ENCODE data around the gene ZIK1. TPM values are rescaled to one million over a fixed set of nuclear protein-coding genes. Genes with fewer than 3 reads are reported as not detected.

Gene ZIK1
- total RNA-seq, 2 donors from 2014 or later = 2.9 to 4.3 TPM

DNA sequence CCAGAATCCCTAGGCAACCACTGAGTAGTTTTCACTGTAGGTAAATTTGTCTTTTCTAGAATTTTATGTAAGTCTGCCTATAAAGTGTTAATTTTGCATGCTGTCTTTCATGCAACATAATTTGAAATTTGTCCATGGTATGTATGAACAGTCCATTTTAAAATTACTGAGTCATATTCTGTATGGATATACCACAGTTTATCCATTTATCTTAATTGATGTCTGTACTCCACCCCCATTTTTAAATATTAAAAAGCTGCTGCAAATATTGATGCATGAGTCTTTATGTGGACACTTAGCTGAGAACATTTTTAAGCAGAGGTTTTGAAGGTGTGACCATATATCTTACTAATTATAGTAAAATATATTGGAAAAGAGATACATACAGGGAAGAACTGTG, 39.1 kb downstream of the ZIK1 start:
- no peak overlapping the region for H3K27ac Mint-ChIP-seq
- DNase-seq (no peak), ATAC-seq (no peak)
- peaks cover 6% of the 10 kb centered on the region for H3K36me3 Mint-ChIP-seq (ENCODE audit: low read depth)
- no peaks in the 10 kb centered on the region for H3K4me1 Mint-ChIP-seq
- peaks cover 53% of the 10 kb centered on the region for H3K9me3 ChIP-seq (ENCODE audit: control insufficient read depth, low read length, poor library complexity, severe bottlenecking)
- no peak overlapping the region for H3K4me3 Mint-ChIP-seq
- H3K27me3 Mint-ChIP-seq = no peaks in the 10 kb centered on the region

DNA sequence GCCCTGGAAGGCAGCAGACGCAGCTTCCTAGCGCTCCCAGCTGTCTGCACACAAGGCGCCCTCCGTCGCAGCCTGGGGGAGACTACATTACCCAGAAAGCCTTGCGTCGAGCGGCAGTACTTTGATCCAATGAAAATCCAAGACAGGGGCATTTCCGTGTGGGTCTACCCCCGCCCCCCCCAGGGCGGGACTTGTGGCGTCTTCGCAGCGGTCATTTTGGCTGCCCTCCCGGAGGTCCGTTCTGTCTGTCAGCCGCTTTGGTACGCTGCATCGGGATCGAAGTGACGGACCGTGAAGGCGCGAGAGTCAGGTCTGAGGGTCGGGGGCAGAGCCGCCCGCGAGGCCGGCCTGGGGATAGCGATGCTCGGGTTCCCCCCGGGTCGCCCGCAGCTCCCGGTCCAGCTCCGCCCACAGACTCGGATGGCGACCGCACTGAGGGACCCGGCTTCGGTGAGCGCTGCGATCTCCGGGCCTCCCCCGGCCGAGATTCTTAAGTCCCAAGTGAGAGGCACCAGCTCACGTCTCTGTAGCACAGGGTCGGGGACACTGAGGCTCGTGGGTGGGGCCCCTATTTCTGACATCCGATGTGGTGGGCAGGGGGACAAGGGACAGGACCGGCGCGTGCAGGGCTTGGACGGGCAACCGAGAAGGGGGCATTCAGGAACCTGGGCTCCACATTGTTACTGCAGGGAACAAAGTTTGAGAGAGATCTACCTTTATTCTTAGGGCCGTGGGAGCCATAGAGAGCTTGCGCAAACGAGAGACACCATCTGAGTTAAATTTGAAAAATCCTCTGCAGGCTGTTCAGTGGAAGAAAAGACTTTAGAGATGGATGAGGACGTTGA, 49.3 kb downstream of the ZIK1 start, which contains the start of gene ZNF211:
ZNF211 (plus strand) TSS at position 182 of the 845 bp plus-strand sequence; CDS start at position 361, 179 bp downstream.
- H3K27me3 Mint-ChIP-seq = no peaks in the 10 kb centered on the region
- DNase-seq = peak; percentile 66 to 76 (median 75)
- H3K9me3 ChIP-seq (ENCODE audit: control insufficient read depth, low read length, poor library complexity, severe bottlenecking) = peaks cover 3% of the 10 kb centered on the region
- H3K27ac Mint-ChIP-seq = peak within 1 kb of the TSS; percentile 88
- H3K4me3 Mint-ChIP-seq = peak within 1 kb of the TSS; percentile 92
- H3K4me1 Mint-ChIP-seq = peaks cover 11% of the 10 kb centered on the region
- H3K36me3 Mint-ChIP-seq (ENCODE audit: low read depth) = peaks cover 3% of the 10 kb centered on the region
- peak; percentile 100 for ATAC-seq

DNA sequence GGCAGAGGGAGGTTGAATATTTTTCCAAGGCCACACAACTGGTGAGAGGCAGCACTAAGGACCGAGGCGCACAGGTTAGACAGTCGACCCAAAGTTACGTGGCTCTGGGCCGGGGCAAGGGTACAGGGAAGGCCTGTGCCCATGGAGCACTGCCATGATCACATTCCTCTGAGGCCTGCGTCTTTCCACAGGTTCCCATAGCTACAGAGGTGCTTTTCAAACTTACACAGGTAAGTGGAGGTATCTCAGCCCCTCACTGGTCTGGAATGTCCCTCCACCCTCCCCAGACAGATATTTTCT, 49.8 kb downstream of the ZIK1 start:
- ATAC-seq = no peak
- Mint-ChIP-seq H3K4me1 (peaks cover 11% of the 10 kb centered on the region), H3K4me3 (peak overlapping the region; percentile 92), H3K36me3 (ENCODE audit: low read depth) (peaks cover 3% of the 10 kb centered on the region), H3K27me3 (no peaks in the 10 kb centered on the region), H3K27ac (peak overlapping the region; percentile 88)
- peaks cover 7% of the 10 kb centered on the region for H3K9me3 ChIP-seq (ENCODE audit: control insufficient read depth, low read length, poor library complexity, severe bottlenecking)
- DNase-seq = no peak

DNA sequence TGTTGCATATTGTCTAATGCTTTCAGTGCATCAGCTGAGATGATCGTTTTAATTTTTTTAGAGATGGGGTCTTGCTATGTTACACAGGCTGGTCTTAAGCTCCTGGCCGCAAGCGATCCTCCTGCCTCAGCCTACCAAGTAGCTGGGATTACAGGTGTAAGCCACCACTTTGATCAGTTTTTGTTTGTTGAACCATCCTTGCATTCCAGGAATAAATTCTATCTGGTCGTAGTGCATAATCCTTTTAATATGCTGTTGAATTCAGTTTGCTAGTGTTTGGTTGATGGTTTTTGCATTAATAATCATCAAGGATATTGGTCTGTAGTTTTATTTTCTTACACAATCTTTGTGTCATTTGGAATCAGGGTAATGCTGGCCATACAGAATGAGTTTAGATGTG, 53.4 kb downstream of the ZIK1 start:
- ATAC-seq (no peak), DNase-seq (no peak)
- H3K27me3 Mint-ChIP-seq = no peaks in the 10 kb centered on the region
- H3K4me3 Mint-ChIP-seq = no peak overlapping the region
- peaks cover 12% of the 10 kb centered on the region for H3K36me3 Mint-ChIP-seq (ENCODE audit: low read depth)
- peaks cover 11% of the 10 kb centered on the region for H3K4me1 Mint-ChIP-seq
- peaks cover 41% of the 10 kb centered on the region for H3K9me3 ChIP-seq (ENCODE audit: control insufficient read depth, low read length, poor library complexity, severe bottlenecking)
- no peak overlapping the region for H3K27ac Mint-ChIP-seq

DNA sequence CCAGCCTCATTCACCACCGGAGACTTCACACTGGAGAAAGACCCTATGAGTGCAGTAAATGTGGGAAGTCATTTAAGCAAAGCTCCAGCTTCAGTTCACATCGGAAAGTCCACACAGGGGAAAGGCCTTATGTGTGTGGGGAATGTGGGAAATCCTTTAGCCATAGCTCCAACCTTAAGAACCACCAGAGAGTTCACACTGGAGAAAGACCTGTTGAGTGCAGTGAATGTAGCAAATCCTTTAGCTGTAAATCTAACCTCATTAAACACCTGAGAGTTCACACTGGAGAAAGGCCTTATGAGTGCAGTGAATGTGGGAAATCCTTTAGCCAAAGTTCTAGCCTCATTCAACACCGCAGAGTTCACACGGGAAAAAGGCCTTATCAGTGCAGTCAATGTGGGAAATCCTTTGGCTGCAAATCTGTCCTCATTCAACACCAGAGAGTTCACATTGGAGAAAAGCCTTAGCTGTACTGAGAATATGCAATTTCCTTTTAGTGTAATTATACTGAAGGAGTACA, 57.8 kb downstream of the ZIK1 start:
- Mint-ChIP-seq H3K27ac (no peak overlapping the region), H3K4me1 (no peaks in the 10 kb centered on the region), H3K36me3 (ENCODE audit: low read depth) (peaks cover 8% of the 10 kb centered on the region), H3K4me3 (no peak overlapping the region), H3K27me3 (no peaks in the 10 kb centered on the region)
- ATAC-seq (no peak), DNase-seq (no peak)
- H3K9me3 ChIP-seq (ENCODE audit: control insufficient read depth, low read length, poor library complexity, severe bottlenecking) = peaks cover 39% of the 10 kb centered on the region

DNA sequence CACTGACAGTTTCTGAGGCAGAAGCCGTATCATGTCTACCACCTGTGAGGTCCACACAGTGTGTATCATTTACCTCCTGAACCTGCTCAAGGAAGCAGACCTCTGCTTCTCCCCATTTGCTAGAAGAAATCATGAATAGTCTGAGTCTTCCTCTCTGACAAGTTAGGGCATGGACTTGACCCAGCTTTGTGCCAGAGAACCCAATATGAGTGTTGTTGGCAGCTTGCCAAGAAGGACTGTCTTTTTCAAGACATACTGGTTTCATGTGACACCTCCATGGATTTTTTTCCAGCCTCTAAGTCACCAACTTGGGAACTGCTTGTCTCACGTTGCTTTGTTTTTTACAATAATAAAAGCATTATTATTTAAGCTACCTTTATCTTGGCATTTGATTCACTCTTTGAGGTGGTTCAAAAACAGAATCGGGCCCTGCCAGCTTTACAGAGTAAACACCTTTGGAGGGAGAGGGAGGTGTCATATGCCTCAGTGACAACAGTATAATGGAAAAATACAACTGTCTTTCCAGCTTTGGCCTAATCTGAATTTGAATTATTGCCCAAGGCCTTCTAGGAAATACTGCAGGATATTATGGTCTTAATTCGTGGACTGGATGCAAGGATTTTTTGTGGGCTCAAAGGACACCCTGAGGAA, 58.6 kb downstream of the ZIK1 start:
- no peaks in the 10 kb centered on the region for H3K4me1 Mint-ChIP-seq
- H3K27me3 Mint-ChIP-seq = no peaks in the 10 kb centered on the region
- peaks cover 39% of the 10 kb centered on the region for H3K9me3 ChIP-seq (ENCODE audit: control insufficient read depth, low read length, poor library complexity, severe bottlenecking)
- no peak overlapping the region for H3K27ac Mint-ChIP-seq
- peaks cover 8% of the 10 kb centered on the region for H3K36me3 Mint-ChIP-seq (ENCODE audit: low read depth)
- ATAC-seq = no peak
- H3K4me3 Mint-ChIP-seq = no peak overlapping the region
- no peak for DNase-seq

Other genes with a start within 250 kb of the ZIK1 start
- 1 to 10 TPM; 5.6 to 6.6 TPM for gene ZNF304, start 232.9 kb upstream of the ZIK1 start, total RNA-seq
- 1 to 10 TPM; 8.7 to 9.5 TPM for gene TRAPPC2B, start 220.6 kb upstream of the ZIK1 start, total RNA-seq
- 1 to 10 TPM in 1 of 2 donors, under 1 TPM in 1; 0.77 to 1.1 TPM for gene ZNF547, start 220.6 kb upstream of the ZIK1 start, total RNA-seq
- gene ZNF548, start 194.3 kb upstream of the ZIK1 start, total RNA-seq = 10 to 100 TPM; 58.9 to 66.7 TPM
- gene ZNF17, start 173.0 kb upstream of the ZIK1 start, total RNA-seq = 1 to 10 TPM; 7.2 to 8.8 TPM
- 1 to 10 TPM; 5.9 to 9.8 TPM for gene ZNF749, start 148.8 kb upstream of the ZIK1 start, total RNA-seq
- not detected for gene VN1R1, start 127.0 kb upstream of the ZIK1 start, total RNA-seq
- 1 to 10 TPM; 1.4 to 1.5 TPM for gene ZNF772, start 106.6 kb upstream of the ZIK1 start, total RNA-seq
- 1 to 10 TPM; 6.8 to 7.0 TPM for gene ZNF419, start 96.4 kb upstream of the ZIK1 start, total RNA-seq
- 1 to 10 TPM; 5.0 to 8.1 TPM for gene ZNF773, start 84.2 kb upstream of the ZIK1 start, total RNA-seq
- 1 to 10 TPM; 7.4 to 7.9 TPM for gene ZNF549, start 56.8 kb upstream of the ZIK1 start, total RNA-seq
- gene ZNF550, start 24.3 kb upstream of the ZIK1 start, total RNA-seq = 10 to 100 TPM in 1 of 2 donors, 1 to 10 TPM in 1; 8.5 to 12.2 TPM
- 1 to 10 TPM; 3.9 to 4.7 TPM for gene ZNF416, start 5.2 kb upstream of the ZIK1 start, total RNA-seq
- 1 to 10 TPM; 2.5 to 4.4 TPM for gene ZNF530, start 15.7 kb downstream of the ZIK1 start, total RNA-seq
- 10 to 100 TPM; 20.9 to 22.7 TPM for gene ZNF134, start 30.1 kb downstream of the ZIK1 start, total RNA-seq
- 10 to 100 TPM; 27.7 to 33.7 TPM for gene ZNF211, start 49.0 kb downstream of the ZIK1 start, total RNA-seq
- not detected for gene ZSCAN4, start 84.8 kb downstream of the ZIK1 start, total RNA-seq
- gene ZNF551, start 97.8 kb downstream of the ZIK1 start, total RNA-seq = 10 to 100 TPM in 1 of 2 donors, 1 to 10 TPM in 1; 9.2 to 13.9 TPM
- 10 to 100 TPM in 1 of 2 donors, 1 to 10 TPM in 1; 1.9 to 20.0 TPM for gene ZNF154, start 125.1 kb downstream of the ZIK1 start, total RNA-seq
- gene ZNF671, start 143.5 kb downstream of the ZIK1 start, total RNA-seq = 1 to 10 TPM; 7.4 to 9.2 TPM
- 10 to 100 TPM; 12.4 to 13.6 TPM for gene ZNF776, start 162.7 kb downstream of the ZIK1 start, total RNA-seq
- 10 to 100 TPM; 34.8 to 37.7 TPM for gene ZNF586, start 185.5 kb downstream of the ZIK1 start, total RNA-seq
- gene ZNF552, start 230.8 kb downstream of the ZIK1 start, total RNA-seq = 10 to 100 TPM; 11.8 to 12.8 TPM
- gene ZNF587B, start 246.2 kb downstream of the ZIK1 start, total RNA-seq = 10 to 100 TPM; 19.0 to 23.3 TPM

All from T-helper 17 cell (primary cell).